Activated CD4-positive, alpha-beta T cell treated with anti-CD3 and anti-CD28 coated beads, Interleukin-2, amount 10 ng/mL, durations not matched to agents 24 days and 14 days (primary cell): ENCODE measurements around the gene ZNF500. TPM values are rescaled to one million over a fixed set of nuclear protein-coding genes. Genes with fewer than 3 reads are reported as not detected.
A peak's percentile ranks its signal among the peaks of the same experiment; 100 is the strongest.

ENCODE experiments used
- DNase-seq: peaks from one replicate; pipeline ENCODE4 v3.0.0; 2022
- H3K27ac Mint-ChIP-seq: one replicate; pipeline ENCODE4 v1.8.0; 2022; ENCODE audit warnings: mild to moderate bottlenecking, mixed read lengths
- H3K27me3 Mint-ChIP-seq: one replicate; pipeline ENCODE4 v1.8.0; 2022; ENCODE audit warnings: mixed read lengths
- H3K36me3 Mint-ChIP-seq: one replicate; pipeline ENCODE4 v1.8.0; 2022; ENCODE audit warnings: low read depth, mild to moderate bottlenecking, mixed read lengths
- H3K4me1 Mint-ChIP-seq: one replicate; pipeline ENCODE4 v1.8.0; 2021; ENCODE audit warnings: mixed read lengths
- H3K4me3 Mint-ChIP-seq: one replicate; pipeline ENCODE4 v1.8.0; 2022; ENCODE audit warnings: mild to moderate bottlenecking, moderate library complexity, mixed read lengths
- H3K9me3 Mint-ChIP-seq: one replicate; pipeline ENCODE4 v1.8.0; 2021; ENCODE audit warnings: mixed read lengths
- intact Hi-C: fragments of 100-400 bp; cut with micrococcal nuclease; formaldehyde crosslinking; loops from one replicate; pipeline ENCODE4 v1.15.1; 2023
- total RNA-seq: library from RNA; stranded (reverse); gene quantifications from 2 replicates; pipeline ENCODE4 v1.2.3, GENCODE V29; 2022

The ZNF500 gene
- total RNA-seq, 1 donor from 2014 or later, result 16.1 TPM

DNA sequence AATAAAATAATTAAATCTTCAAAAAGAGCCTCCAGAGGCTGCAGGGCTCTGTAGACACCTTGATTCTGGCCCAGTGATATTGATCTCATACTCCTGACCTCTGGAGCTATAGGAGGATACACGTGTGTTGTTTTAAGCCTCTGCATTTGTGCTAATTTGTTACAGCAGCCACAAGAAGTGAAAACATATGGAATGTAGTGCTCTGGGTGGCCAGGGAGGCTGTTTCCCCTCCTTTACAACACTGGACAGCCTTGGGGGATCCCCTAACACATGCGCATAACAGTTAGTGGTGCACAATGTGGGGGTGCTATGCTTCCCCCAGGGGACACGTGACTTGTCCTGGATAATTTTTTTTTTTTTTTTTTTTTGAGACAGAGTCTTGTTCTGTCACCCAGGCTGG, 4.7 kb upstream of the ZNF500 start:
- no peak overlapping the region for H3K4me3 Mint-ChIP-seq
- no peaks in the 10 kb centered on the region for H3K27me3 Mint-ChIP-seq
- intact Hi-C loops, result no loop called here
- no peak overlapping the region for H3K27ac Mint-ChIP-seq
- peaks cover 14% of the 10 kb centered on the region for H3K4me1 Mint-ChIP-seq
- no peak for DNase-seq
- no peaks in the 10 kb centered on the region for H3K9me3 Mint-ChIP-seq
- H3K36me3 Mint-ChIP-seq, result peaks cover 1% of the 10 kb centered on the region

DNA sequence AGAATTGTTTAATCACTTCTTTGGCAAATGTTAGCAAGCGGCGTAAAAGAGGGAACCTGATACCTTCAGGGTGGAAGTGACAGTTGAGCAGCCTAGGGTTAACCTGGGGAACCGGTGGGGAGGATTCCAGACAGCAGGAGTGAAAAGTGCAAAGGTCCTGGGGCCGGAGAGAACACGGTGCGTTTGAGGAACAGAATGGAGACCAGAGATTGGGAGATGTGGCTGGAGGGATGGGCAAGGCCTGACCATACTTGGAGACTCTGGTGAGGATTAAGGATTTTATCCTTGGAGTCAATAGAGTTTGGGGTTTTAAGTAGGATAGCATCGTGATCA, 2.3 kb upstream of the ZNF500 start:
- H3K27me3 Mint-ChIP-seq, result no peaks in the 10 kb centered on the region
- H3K9me3 Mint-ChIP-seq, result no peaks in the 10 kb centered on the region
- peak overlapping the region; percentile 96 for H3K4me3 Mint-ChIP-seq
- H3K36me3 Mint-ChIP-seq, result peaks cover 4% of the 10 kb centered on the region
- H3K4me1 Mint-ChIP-seq, result peaks cover 24% of the 10 kb centered on the region
- DNase-seq, result no peak
- no peak overlapping the region for H3K27ac Mint-ChIP-seq
- intact Hi-C loops, result loop anchor here (10.0 kb wide), 1 partner anchor 104 kb away; no protein-coding TSS in a partner anchor

DNA sequence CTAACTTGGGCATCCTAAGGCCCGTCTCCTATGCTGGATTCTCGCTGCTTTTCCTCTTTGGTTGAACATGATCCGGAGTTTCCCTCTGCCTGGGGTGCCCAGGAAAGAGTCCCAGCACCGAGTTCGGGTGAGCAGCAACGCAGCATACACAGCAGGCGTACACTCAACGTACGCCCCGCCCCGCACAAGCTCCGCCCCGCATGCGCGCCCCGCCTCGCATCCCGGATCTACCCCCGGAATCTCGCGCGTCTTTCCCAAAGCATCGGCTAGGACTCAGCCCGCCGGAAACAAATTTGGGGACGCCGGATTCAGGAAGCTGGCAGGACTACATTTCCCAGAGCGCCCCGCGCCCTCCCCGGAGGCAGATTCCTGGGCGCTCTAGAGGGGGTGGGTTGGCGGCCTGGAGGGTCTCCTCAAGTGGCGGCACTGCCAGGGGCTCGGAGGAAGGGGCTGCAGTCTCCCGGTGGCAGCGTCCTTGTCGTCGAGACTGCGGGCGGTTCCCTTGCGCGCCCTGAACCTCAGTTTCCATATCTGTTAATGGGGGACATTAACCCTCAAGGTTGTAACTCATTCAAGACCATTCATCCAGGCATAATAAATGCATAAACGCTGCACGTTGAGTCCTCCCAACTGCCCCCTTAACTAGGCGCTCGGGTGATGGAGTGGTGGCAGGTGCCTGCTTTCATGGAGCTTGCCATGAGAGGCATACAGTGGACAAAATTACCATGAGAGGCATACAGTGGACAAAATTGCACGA, 1.8 kb upstream of the ZNF500 start:
- H3K9me3 Mint-ChIP-seq, result no peaks in the 10 kb centered on the region
- peak overlapping the region; percentile 91 for H3K27ac Mint-ChIP-seq
- peaks cover 24% of the 10 kb centered on the region for H3K4me1 Mint-ChIP-seq
- H3K27me3 Mint-ChIP-seq, result no peaks in the 10 kb centered on the region
- H3K36me3 Mint-ChIP-seq, result peaks cover 4% of the 10 kb centered on the region
- peak; percentile 97 for DNase-seq
- intact Hi-C loops, result loop anchor here (1.0 to 10.0 kb wide), 2 partner anchors 34 to 104 kb away; partner anchors contain the start of gene ROGDI
- peak overlapping the region; percentile 96 for H3K4me3 Mint-ChIP-seq

GRCh38 chr16:4767872-4768548, 1.0 kb upstream of the ZNF500 start:
- no peaks in the 10 kb centered on the region for H3K27me3 Mint-ChIP-seq
- peak; percentile 66 for DNase-seq

DNA sequence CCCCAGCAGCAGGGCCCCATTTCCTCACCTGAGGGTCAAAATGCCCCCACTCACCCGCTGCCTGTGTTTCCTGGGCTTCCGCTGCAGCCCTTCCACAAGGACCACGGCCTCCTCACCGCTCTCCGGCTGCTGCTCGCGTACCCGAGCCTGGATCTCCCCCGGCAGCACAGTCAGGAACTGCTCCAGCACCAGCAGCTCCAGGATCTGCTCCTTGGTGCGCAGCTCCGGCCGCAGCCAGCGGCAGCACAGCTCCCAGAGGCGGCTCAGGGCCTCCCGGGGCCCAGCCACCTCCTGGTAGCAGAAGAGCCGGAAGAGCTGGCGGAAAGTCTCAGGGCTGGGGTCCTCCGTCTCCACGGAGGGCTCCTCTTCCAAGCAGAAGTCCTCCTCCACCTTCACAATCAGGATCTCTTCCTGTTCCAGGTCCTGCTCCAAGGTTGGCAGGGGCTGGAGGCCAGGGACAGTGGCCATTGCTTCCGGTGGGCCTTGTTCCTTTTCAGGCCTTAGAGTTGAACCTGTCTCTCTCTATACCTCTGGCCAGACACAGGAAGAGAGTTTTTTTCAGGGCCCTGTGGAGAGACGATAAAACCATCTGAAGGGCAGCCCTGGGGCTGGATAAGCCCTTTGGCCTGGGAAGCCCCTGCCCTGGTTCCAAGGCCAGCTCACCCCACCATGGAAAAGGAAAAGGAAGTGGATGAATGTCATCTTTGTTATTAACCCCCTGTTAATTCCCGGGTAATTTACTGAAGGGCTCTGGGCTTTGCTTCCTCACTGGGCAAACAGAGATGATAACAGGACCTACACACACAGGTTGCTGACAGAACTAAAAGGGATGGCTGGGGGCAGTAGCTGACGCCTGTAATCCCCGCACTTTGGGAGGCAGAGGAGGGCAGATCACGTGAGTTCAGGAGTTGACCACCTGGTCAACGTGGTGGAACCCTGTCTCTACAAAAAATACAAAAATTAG, 1.2 kb downstream of the ZNF500 start:
- Mint-ChIP-seq H3K4me1 (peaks cover 26% of the 10 kb centered on the region), H3K27me3 (no peaks in the 10 kb centered on the region), H3K27ac (peak overlapping the region; percentile 88), H3K9me3 (no peaks in the 10 kb centered on the region), H3K36me3 (peaks cover 11% of the 10 kb centered on the region), H3K4me3 (peak overlapping the region; percentile 90)
- DNase-seq, result no peak
- intact Hi-C loops, result loop anchor here (2.0 to 10.0 kb wide), 3 partner anchors 101 to 193 kb away; partner anchors contain the start of gene SEC14L5

More at GRCh38 chr16:4767872-4768548, 1.0 kb upstream of the ZNF500 start:
- H3K4me1 Mint-ChIP-seq, result peaks cover 24% of the 10 kb centered on the region
- H3K4me3 Mint-ChIP-seq, result peak overlapping the region; percentile 96
- H3K9me3 Mint-ChIP-seq, result no peaks in the 10 kb centered on the region
- peaks cover 5% of the 10 kb centered on the region for H3K36me3 Mint-ChIP-seq
- intact Hi-C loops, result loop anchor here (1.0 to 10.0 kb wide), 5 partner anchors 34 to 191 kb away; partner anchors contain the start of genes ANKS3, DNAAF8, ROGDI and SEC14L5
- peak overlapping the region; percentile 91 for H3K27ac Mint-ChIP-seq

GRCh38 chr16:4763791-4764190, 3.2 kb downstream of the ZNF500 start:
- Mint-ChIP-seq H3K36me3 (peaks cover 22% of the 10 kb centered on the region), H3K4me3 (no peak overlapping the region), H3K27me3 (no peaks in the 10 kb centered on the region), H3K9me3 (no peaks in the 10 kb centered on the region), H3K27ac (no peak overlapping the region), H3K4me1 (peaks cover 27% of the 10 kb centered on the region)
- DNase-seq, result no peak
- intact Hi-C loops, result loop anchor here (10.0 kb wide), 1 partner anchor 99 kb away; no protein-coding TSS in a partner anchor

DNA sequence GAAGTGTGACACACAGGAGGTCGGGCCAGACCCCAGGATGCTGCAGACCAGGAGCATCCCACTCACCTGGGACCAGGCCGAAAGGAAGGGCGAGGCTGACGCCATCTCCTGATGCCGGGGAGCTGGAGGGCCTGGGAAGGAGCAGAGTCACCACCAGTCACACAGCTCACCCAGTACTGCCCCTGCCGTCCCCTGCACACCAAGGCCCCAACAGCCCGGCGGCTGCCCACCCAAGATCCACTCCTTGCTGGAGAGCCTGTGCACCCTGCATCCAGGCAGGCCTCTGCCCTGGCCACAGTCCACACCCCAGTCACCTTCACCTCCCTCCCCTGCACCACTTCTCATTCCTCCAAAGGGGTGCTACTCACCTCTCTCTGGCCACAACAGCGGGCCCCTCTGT, 4.8 kb downstream of the ZNF500 start:
- H3K9me3 Mint-ChIP-seq, result no peaks in the 10 kb centered on the region
- H3K27ac Mint-ChIP-seq, result no peak overlapping the region
- no peaks in the 10 kb centered on the region for H3K27me3 Mint-ChIP-seq
- intact Hi-C loops, result loop anchor here (10.0 kb wide), 1 partner anchor 97 kb away; no protein-coding TSS in a partner anchor
- H3K4me1 Mint-ChIP-seq, result peaks cover 17% of the 10 kb centered on the region
- DNase-seq, result no peak
- peaks cover 30% of the 10 kb centered on the region for H3K36me3 Mint-ChIP-seq
- H3K4me3 Mint-ChIP-seq, result no peak overlapping the region

DNA sequence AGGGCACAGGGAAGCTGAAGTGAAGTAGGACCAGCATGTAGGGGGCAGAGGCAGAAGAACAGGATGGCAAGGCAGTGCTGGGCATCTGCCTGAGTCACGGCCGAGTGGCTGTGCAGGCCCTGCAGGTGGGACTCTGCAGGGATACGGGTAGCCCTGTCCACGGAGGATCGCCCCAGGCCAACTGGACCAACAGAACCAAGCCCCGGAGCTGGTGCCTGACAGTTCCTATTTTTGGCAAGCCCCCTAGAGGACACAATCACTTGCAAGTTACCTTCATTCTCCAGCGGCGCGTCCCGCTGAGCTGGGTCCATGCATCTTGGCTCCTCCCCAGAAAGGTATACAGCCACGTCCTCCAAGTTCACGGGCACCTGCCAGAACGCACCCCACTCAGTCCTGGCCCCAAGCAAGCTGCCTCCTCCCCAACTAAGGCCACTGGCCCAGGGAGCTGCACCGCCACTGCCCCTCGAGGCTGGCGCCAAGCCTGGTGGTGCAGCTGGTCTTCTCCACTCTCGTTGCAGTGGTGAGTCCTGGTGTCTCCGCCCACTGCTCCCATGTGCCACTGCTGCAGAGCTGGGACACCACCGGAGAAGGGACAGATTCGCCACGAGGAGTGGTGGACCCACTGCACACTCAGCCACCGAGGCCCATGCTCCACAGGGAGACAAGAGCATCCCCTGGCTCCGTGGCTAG, 6.6 kb downstream of the ZNF500 start:
- Mint-ChIP-seq H3K4me1 (peaks cover 8% of the 10 kb centered on the region), H3K4me3 (no peak overlapping the region), H3K36me3 (peaks cover 38% of the 10 kb centered on the region), H3K27me3 (no peaks in the 10 kb centered on the region), H3K9me3 (peaks cover 5% of the 10 kb centered on the region), H3K27ac (no peak overlapping the region)
- intact Hi-C loops, result loop anchor here (10.0 kb wide), 1 partner anchor 96 kb away; no protein-coding TSS in a partner anchor
- DNase-seq, result no peak

DNA sequence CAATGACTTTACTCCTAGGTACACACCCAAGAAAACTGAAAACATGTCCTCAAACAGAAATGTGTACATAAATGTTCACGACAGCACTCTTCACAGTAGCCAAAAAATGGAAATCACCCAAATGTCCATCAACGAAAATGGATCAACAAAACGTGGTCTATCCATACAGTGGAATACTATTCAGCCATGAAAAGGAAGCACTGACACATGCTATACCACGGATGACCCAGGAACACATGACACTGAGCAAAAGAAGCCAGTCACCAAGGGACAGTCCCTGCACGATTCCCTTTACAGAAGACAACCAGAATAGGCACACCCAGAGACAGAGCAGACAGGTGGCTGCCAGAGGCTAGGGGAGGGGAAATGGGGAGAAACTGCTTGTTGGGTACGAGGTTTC, 11.3 kb downstream of the ZNF500 start:
- no peak for DNase-seq

DNA sequence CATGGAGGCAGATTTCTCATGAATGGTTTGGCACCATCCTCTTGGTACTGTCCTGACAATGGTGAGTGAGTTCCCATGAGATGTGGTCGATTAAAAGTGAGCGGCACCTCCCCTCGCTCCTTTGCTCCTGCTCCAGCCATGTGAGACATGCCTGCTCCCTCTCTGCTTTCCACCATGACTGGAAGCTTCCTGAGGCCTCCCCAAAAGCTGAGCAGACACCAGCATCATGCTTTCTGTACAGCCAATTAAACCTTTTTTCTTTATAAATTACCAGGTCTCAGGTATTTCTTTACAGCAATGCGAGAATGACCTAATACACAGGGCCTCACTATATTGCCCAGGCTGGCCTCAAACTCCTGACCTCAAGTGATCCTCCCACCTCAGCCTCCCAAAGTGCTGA, 12.1 kb downstream of the ZNF500 start:
- DNase-seq, result no peak
- H3K4me3 Mint-ChIP-seq, result no peak overlapping the region
- no peak overlapping the region for H3K27ac Mint-ChIP-seq
- peaks cover under 1% of the 10 kb centered on the region for H3K4me1 Mint-ChIP-seq
- intact Hi-C loops, result no loop called here
- H3K9me3 Mint-ChIP-seq, result peaks cover 5% of the 10 kb centered on the region
- H3K27me3 Mint-ChIP-seq, result no peaks in the 10 kb centered on the region
- peaks cover 44% of the 10 kb centered on the region for H3K36me3 Mint-ChIP-seq

More for the DNA sequence above, 11.3 kb downstream of the ZNF500 start:
- no peaks in the 10 kb centered on the region for H3K27me3 Mint-ChIP-seq
- peaks cover 5% of the 10 kb centered on the region for H3K9me3 Mint-ChIP-seq
- peaks cover 3% of the 10 kb centered on the region for H3K4me1 Mint-ChIP-seq
- intact Hi-C loops, result no loop called here
- H3K27ac Mint-ChIP-seq, result no peak overlapping the region
- H3K36me3 Mint-ChIP-seq, result peaks cover 47% of the 10 kb centered on the region
- no peak overlapping the region for H3K4me3 Mint-ChIP-seq

DNA sequence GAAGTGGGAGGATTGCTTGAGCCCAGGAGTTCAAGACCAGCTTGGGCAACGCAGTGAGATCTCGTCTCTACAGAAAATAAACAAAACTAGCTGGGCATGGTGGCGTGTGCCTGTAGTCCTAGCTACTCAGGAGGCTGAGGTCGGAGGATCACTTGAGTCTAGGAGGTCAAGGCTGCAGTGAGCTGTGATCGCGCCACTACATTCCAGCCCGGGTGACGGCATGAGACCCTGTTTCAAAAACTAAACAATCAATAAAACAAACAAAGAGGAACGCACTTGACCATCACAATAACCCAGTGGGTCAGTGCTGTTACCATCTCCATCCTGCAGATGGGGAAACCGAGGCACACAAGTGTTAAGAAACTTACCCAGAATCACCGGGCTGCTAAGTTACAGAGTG, 13.7 kb downstream of the ZNF500 start:
- peaks cover 31% of the 10 kb centered on the region for H3K36me3 Mint-ChIP-seq
- no peak overlapping the region for H3K27ac Mint-ChIP-seq
- intact Hi-C loops, result no loop called here

DNA sequence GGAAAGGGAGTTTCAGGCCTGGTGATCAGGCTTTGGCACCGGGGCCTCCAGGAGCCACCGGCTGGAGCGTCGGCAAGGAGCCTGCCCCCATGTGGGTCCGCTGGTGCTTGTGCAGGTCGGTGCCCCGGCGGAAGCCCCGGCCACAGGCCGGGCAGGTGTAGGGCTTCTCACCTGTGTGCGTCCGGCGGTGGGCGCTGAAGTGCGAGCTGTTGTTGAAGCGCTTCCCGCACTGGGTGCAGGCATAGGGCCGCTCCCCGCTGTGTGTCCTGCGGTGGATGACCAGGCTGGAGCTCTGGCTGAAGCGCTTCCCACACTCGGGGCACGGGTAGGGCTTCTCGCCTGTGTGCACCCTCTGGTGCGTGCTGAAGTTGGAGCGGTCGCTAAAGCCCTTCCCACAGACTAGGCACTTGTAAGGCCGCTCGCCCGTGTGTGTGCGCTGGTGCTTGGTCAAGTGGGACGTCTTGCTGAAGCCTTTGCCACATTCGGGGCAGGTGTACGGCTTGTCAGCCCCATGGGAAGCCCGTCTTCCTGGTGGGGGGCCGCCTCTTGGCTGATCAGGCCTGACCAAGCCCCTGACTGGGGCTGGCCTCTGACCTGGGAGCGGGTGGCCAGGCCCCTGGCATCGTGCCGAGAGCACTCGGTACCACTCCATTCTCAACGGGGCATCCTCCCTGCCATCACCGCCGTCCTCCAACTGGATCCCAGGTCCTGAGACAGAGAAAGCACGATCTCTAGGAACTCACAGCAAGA, 14.4 kb downstream of the ZNF500 start:
- peaks cover 8% of the 10 kb centered on the region for H3K4me1 Mint-ChIP-seq
- H3K4me3 Mint-ChIP-seq, result no peak overlapping the region
- H3K27me3 Mint-ChIP-seq, result no peaks in the 10 kb centered on the region
- H3K27ac Mint-ChIP-seq, result no peak overlapping the region
- no peak for DNase-seq
- H3K36me3 Mint-ChIP-seq, result peaks cover 28% of the 10 kb centered on the region
- intact Hi-C loops, result no loop called here
- H3K9me3 Mint-ChIP-seq, result peaks cover 5% of the 10 kb centered on the region

More for the DNA sequence above, 13.7 kb downstream of the ZNF500 start:
- H3K4me1 Mint-ChIP-seq, result peaks cover 4% of the 10 kb centered on the region
- DNase-seq, result no peak
- H3K4me3 Mint-ChIP-seq, result no peak overlapping the region
- peaks cover 5% of the 10 kb centered on the region for H3K9me3 Mint-ChIP-seq
- H3K27me3 Mint-ChIP-seq, result no peaks in the 10 kb centered on the region
